Muscle layer of colon (tissue), 2 donors: ENCODE data around the gene HK1.
"Not testable (repeated sequence)": the region's sequence is repeated elsewhere in the genome, so short reads cannot be mapped to it uniquely, and the experiment has no call there.

Experiments
- H3K27ac ChIP-seq: one replicate; pipeline ENCODE4 v1.7.0; 2013; ENCODE audit warnings: low read depth, mild to moderate bottlenecking, low read length, moderate library complexity
- H3K27me3 ChIP-seq, 2 donors: one replicate each; pipeline ENCODE4 v1.7.0; 2013; ENCODE audit warnings: low read length in 2 of 2, mild to moderate bottlenecking in 2 of 2; ENCODE audit not compliant: insufficient read depth in 2 of 2, control insufficient read depth in 1 of 2
- H3K36me3 ChIP-seq: one replicate; pipeline ENCODE4 v1.7.0; 2013; ENCODE audit warnings: mild to moderate bottlenecking, low read length; ENCODE audit not compliant: insufficient read depth
- H3K4me1 ChIP-seq: one replicate; pipeline ENCODE4 v1.7.0; 2013; ENCODE audit warnings: mild to moderate bottlenecking, low read length; ENCODE audit not compliant: insufficient read depth
- H3K4me3 ChIP-seq, 2 donors: one replicate each; pipeline ENCODE4 v1.7.0; 2013; ENCODE audit warnings: low read length in 2 of 2, low read depth in 1 of 2, mild to moderate bottlenecking in 1 of 2, moderate library complexity in 1 of 2
- H3K9ac ChIP-seq: one replicate; pipeline ENCODE4 v1.7.0; 2013; ENCODE audit warnings: low read length
- H3K9me3 ChIP-seq: one replicate; pipeline ENCODE4 v1.7.0; 2013; ENCODE audit warnings: mild to moderate bottlenecking, low read length
- donor health status: abdominal sarcoma.
- donor health status: Adenocarcinoma of cecum.

Gene HK1

GRCh38 chr10:69242040-69242851, 36.0 kb upstream of the HK1 start:
- no peaks in the 10 kb centered on the region for H3K9me3 ChIP-seq
- H3K36me3 ChIP-seq: no peaks in the 10 kb centered on the region
- H3K9ac ChIP-seq: no peak overlapping the region
- no peak overlapping the region for H3K27ac ChIP-seq
- no peak overlapping the region for H3K4me3 ChIP-seq
- no peaks in the 10 kb centered on the region for H3K27me3 ChIP-seq
- H3K4me1 ChIP-seq: no peaks in the 10 kb centered on the region

GRCh38 chr10:69242852-69243212, 35.5 kb upstream of the HK1 start:
- no peak overlapping the region for H3K27ac ChIP-seq
- H3K27me3 ChIP-seq: no peaks in the 10 kb centered on the region
- H3K36me3 ChIP-seq: no peaks in the 10 kb centered on the region
- no peak overlapping the region for H3K4me3 ChIP-seq
- no peak overlapping the region for H3K9ac ChIP-seq
- no peaks in the 10 kb centered on the region for H3K9me3 ChIP-seq
- H3K4me1 ChIP-seq: no peaks in the 10 kb centered on the region

- Histone ChIP-seq H3K27me3 (no peaks in the 10 kb centered on the region), H3K27ac (no peak overlapping the region), H3K4me1 (no peaks in the 10 kb centered on the region), H3K36me3 (no peaks in the 10 kb centered on the region), H3K4me3 (no peak overlapping the region), H3K9ac (no peak overlapping the region), H3K9me3 (no peaks in the 10 kb centered on the region)
Measured at GRCh38 chr10:69243817-69244216, 34.5 kb upstream of the HK1 start.

GRCh38 chr10:69246036-69246435, 32.3 kb upstream of the HK1 start:
- H3K9ac ChIP-seq: no peak overlapping the region
- no peaks in the 10 kb centered on the region for H3K27me3 ChIP-seq
- no peak overlapping the region for H3K4me3 ChIP-seq
- no peaks in the 10 kb centered on the region for H3K36me3 ChIP-seq
- no peaks in the 10 kb centered on the region for H3K4me1 ChIP-seq
- H3K27ac ChIP-seq: no peak overlapping the region
- H3K9me3 ChIP-seq: no peaks in the 10 kb centered on the region

- H3K9me3 ChIP-seq: no peaks in the 10 kb centered on the region
- no peaks in the 10 kb centered on the region for H3K4me1 ChIP-seq
- no peaks in the 10 kb centered on the region for H3K36me3 ChIP-seq
- no peak overlapping the region for H3K9ac ChIP-seq
- H3K27ac ChIP-seq: no peak overlapping the region
- H3K4me3 ChIP-seq: no peak overlapping the region
- no peaks in the 10 kb centered on the region for H3K27me3 ChIP-seq
Measured at GRCh38 chr10:69246581-69247312, 31.5 kb upstream of the HK1 start.

- Histone ChIP-seq H3K4me1 (no peaks in the 10 kb centered on the region), H3K27ac (no peak overlapping the region), H3K4me3 (no peak overlapping the region), H3K27me3 (no peaks in the 10 kb centered on the region), H3K36me3 (no peaks in the 10 kb centered on the region), H3K9ac (no peak overlapping the region), H3K9me3 (no peaks in the 10 kb centered on the region)
Measured at GRCh38 chr10:69247313-69247710, 31.0 kb upstream of the HK1 start.

- Histone ChIP-seq H3K9me3 (no peaks in the 10 kb centered on the region), H3K4me3 (no peak overlapping the region), H3K27ac (no peak overlapping the region), H3K36me3 (no peaks in the 10 kb centered on the region), H3K27me3 (no peaks in the 10 kb centered on the region), H3K9ac (no peak overlapping the region), H3K4me1 (no peaks in the 10 kb centered on the region)
Measured at GRCh38 chr10:69248117-69248730, 30.1 kb upstream of the HK1 start.

- Histone ChIP-seq H3K27ac (no peak overlapping the region), H3K4me3 (no peak overlapping the region), H3K9ac (no peak overlapping the region), H3K4me1 (no peaks in the 10 kb centered on the region), H3K27me3 (no peaks in the 10 kb centered on the region), H3K9me3 (no peaks in the 10 kb centered on the region), H3K36me3 (no peaks in the 10 kb centered on the region)
Measured at GRCh38 chr10:69250041-69250440, 28.3 kb upstream of the HK1 start.

GRCh38 chr10:69251417-69251816, 26.9 kb upstream of the HK1 start:
- not testable (repeated sequence) for H3K36me3 ChIP-seq, H3K27me3 ChIP-seq, H3K4me1 ChIP-seq, H3K4me3 ChIP-seq, H3K9ac ChIP-seq, H3K9me3 ChIP-seq, H3K27ac ChIP-seq

GRCh38 chr10:69253171-69253570, 25.1 kb upstream of the HK1 start:
- H3K9ac ChIP-seq: no peak overlapping the region
- H3K36me3 ChIP-seq: no peaks in the 10 kb centered on the region
- H3K4me1 ChIP-seq: no peaks in the 10 kb centered on the region
- no peak overlapping the region for H3K27ac ChIP-seq
- H3K9me3 ChIP-seq: no peaks in the 10 kb centered on the region
- no peaks in the 10 kb centered on the region for H3K27me3 ChIP-seq
- no peak overlapping the region for H3K4me3 ChIP-seq

GRCh38 chr10:69254877-69255276, 23.4 kb upstream of the HK1 start:
- Histone ChIP-seq H3K36me3 (no peaks in the 10 kb centered on the region), H3K27me3 (no peaks in the 10 kb centered on the region), H3K9ac (no peak overlapping the region), H3K4me1 (peaks cover 2% of the 10 kb centered on the region), H3K9me3 (no peaks in the 10 kb centered on the region), H3K4me3 (no peak overlapping the region), H3K27ac (no peak overlapping the region)
